PFSK-1 (cell line): ENCODE data around the gene TRIM31.

Experiments
- FOXP2 ChIP-seq: optimal IDR thresholded peaks from 2 replicates; pipeline ENCODE3; 2011; ENCODE audit warnings: borderline replicate concordance, control low read depth, inconsistent platforms; ENCODE audit not compliant: insufficient read depth; ENCODE audit errors: extremely low read length, extremely low read depth
- POLR2AphosphoS5 ChIP-seq: IDR thresholded peaks from 2 replicates; pipeline ENCODE4 v1.6.1; 2012; ENCODE audit warnings: low read depth, mild to moderate bottlenecking, control low read depth, low read length, moderate library complexity
- SIN3A ChIP-seq: IDR thresholded peaks from 2 replicates; pipeline ENCODE4 v1.6.1; 2012; ENCODE audit warnings: mild to moderate bottlenecking, low read length, moderate library complexity, borderline replicate concordance; ENCODE audit not compliant: insufficient read depth
- TAF1 ChIP-seq: IDR thresholded peaks from 2 replicates; pipeline ENCODE4 v1.6.1; 2012; ENCODE audit warnings: low read length, control low read depth, borderline replicate concordance; ENCODE audit not compliant: insufficient read depth
- TF ChIP-seq, protein P1 (sequence below), 2 experiments: IDR thresholded peaks; 2 replicates each; pipeline versions ENCODE4 v1.6.1 to v1.8.0; 2011 to 2012; ENCODE audit warnings: low read depth in 2 of 2, low read length in 2 of 2, control low read depth in 1 of 2, inconsistent platforms in 1 of 2, mild to moderate bottlenecking in 1 of 2, moderate library complexity in 1 of 2; ENCODE audit not compliant: insufficient read depth in 1 of 2

Gene TRIM31

DNA sequence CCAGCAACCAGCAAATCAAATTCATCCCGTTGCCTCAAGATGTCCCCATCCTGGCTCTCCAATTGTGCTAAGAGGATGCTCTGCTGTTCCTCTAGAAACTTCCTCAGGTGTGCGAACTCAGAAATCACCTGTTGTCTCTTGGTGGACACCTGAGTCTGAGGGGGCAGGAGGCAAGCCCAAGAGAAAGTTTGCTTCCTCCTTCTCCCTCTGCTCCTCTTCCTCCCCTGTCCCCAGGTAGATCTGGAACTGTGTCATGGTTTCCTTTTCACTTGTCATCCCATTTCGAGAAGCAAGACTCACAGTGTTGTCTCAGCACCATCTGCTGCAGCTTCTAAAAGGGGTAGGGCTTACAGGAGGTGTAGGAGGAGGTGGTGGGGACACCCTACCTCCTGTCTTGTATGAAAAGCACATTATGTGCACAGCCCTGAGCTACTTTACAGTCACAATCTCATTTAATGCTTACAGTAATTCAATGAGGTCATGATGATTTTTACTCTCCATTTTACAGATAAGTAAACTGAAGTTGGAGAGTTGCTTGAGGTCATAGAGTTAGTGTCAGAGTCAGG is 45.7 kb upstream of the TRIM31 start:
- TF ChIP-seq FOXP2 (no peak), TAF1 (no peak), SIN3A (no peak), POLR2AphosphoS5 (no peak)
- TF ChIP-seq, protein P1, sequence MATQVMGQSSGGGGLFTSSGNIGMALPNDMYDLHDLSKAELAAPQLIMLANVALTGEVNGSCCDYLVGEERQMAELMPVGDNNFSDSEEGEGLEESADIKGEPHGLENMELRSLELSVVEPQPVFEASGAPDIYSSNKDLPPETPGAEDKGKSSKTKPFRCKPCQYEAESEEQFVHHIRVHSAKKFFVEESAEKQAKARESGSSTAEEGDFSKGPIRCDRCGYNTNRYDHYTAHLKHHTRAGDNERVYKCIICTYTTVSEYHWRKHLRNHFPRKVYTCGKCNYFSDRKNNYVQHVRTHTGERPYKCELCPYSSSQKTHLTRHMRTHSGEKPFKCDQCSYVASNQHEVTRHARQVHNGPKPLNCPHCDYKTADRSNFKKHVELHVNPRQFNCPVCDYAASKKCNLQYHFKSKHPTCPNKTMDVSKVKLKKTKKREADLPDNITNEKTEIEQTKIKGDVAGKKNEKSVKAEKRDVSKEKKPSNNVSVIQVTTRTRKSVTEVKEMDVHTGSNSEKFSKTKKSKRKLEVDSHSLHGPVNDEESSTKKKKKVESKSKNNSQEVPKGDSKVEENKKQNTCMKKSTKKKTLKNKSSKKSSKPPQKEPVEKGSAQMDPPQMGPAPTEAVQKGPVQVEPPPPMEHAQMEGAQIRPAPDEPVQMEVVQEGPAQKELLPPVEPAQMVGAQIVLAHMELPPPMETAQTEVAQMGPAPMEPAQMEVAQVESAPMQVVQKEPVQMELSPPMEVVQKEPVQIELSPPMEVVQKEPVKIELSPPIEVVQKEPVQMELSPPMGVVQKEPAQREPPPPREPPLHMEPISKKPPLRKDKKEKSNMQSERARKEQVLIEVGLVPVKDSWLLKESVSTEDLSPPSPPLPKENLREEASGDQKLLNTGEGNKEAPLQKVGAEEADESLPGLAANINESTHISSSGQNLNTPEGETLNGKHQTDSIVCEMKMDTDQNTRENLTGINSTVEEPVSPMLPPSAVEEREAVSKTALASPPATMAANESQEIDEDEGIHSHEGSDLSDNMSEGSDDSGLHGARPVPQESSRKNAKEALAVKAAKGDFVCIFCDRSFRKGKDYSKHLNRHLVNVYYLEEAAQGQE (IDR thresholded peaks at IDR 0.05; ENCODE audit: insufficient read depth in 1 of 2, low read depth in 2 of 2, low read length in 2 of 2): no peak

DNA sequence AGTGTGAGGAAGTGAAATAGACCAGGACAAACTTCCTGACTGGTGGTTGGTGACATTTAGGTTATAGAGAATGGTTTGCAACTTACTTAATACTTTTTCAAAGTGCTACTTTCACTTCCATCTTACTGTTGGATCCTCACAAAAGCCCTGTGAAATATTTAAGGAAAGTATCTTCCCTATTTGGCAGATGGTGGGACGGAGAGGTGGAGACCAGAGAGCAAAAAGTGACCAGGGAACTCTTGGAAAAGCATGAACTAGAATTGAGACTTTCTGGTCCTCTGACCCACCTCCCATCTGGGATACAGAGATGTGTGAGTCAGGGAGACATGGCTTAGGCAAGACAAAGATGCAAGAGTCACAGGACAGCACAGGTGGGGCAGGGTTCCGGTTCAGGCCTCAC is 45.1 kb upstream of the TRIM31 start:
- no peak for TF ChIP-seq POLR2AphosphoS5
- TF ChIP-seq TAF1: no peak
- no peak for TF ChIP-seq FOXP2
- no peak for TF ChIP-seq SIN3A
- TF ChIP-seq, protein P1 (IDR thresholded peaks at IDR 0.05; ENCODE audit: insufficient read depth in 1 of 2, low read depth in 2 of 2, low read length in 2 of 2): no peak

DNA sequence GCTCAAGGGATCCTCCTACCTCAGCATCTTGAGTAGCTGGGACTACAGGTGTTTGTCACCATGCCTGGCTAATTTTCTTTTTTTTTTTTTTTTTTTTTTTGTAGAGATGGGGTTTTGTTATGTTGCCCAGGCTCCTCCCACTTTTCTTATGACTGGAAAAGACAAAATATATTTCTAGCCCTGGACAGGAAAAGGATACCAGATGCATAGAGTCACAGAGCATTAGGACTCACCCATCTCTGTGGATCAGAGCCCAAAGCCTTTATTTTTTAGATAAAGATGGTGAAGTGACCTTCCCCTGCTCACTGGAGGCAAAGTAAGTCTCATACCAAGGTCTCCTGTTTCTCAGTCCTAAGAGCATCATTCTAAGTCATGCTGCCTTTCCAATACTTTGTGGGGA is 44.7 kb upstream of the TRIM31 start:
- TF ChIP-seq, protein P1 (IDR thresholded peaks at IDR 0.05; ENCODE audit: insufficient read depth in 1 of 2, low read depth in 2 of 2, low read length in 2 of 2): no peak
- TF ChIP-seq SIN3A (no peak), FOXP2 (no peak), TAF1 (no peak), POLR2AphosphoS5 (no peak)

DNA sequence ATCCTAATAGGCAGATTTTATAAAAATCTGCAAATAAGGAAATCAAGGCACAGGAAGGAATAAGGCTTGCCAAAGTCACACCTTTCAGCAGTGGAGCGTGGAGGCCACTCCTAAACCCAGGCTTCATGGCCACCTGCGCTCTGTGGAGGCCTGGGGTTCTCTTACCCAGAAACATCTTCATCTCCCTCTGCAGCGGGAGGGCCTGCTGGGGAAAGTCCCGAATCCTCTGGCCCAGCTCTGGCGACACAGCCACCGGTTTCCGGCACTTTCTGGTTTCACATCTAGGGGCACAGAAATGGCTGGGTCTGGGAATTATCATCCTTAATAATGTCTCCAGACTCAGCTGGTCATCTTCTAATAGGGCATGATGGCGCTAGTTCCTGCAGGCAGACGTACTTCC is 43.9 kb upstream of the TRIM31 start:
- TF ChIP-seq POLR2AphosphoS5 (no peak), FOXP2 (no peak), SIN3A (no peak), TAF1 (no peak)
- TF ChIP-seq, protein P1 (IDR thresholded peaks at IDR 0.05; ENCODE audit: insufficient read depth in 1 of 2, low read depth in 2 of 2, low read length in 2 of 2): no peak

DNA sequence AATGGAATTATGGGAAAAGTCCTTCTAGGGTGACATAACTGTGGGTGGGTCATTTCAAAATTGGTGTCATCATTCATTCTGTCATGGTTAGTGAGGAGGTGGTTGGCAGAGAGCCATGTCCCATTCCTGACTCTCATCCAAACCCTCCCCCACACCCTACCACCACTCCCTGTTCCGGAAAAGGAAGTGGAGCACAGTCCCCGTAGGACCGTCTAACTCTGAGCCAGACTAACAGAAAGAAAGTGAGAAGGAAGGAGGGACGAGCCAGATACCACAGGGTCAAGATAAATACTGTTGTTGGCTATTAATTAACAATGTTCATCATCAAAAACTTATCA is 43.3 kb upstream of the TRIM31 start:
- TF ChIP-seq POLR2AphosphoS5: no peak; the same call in 1 of the 2 replicates
- 0 out of 2 replicates have a peak, but pooled peaks have one; percentile 33 for TF ChIP-seq TAF1
- no peak for TF ChIP-seq SIN3A
- TF ChIP-seq, protein P1 (IDR thresholded peaks at IDR 0.05; ENCODE audit: insufficient read depth in 1 of 2, low read depth in 2 of 2, low read length in 2 of 2): peak in 1 of 2 experiments; percentile 52; a peak in 1 of 4 replicates
- peak; percentile 82 for TF ChIP-seq FOXP2
